Activated B cell treated with CpG ODN at 0.5 μM for 24 hours (primary cell): ENCODE data around the gene RETN. TPM values are rescaled to one million over a fixed set of nuclear protein-coding genes. Genes with fewer than 3 reads are reported as not detected.

ENCODE experiments used
- ATAC-seq: fragments of 200-7000 bp; cut with Tn5 transposase; one replicate; pipeline ENCODE4 v1.10.0; 2021; ENCODE audit warnings: low read depth, mild to moderate bottlenecking, moderate library complexity
- CTCF ChIA-PET: fragments of 350-600 bp; sonication (Branson Sonifier 250); formaldehyde crosslinking; loops from one replicate; lab custom pipeline; 2021; ENCODE audit warnings: antibody characterized with exemption; lab: Charles Lee
- POLR2A ChIA-PET: fragments of 350-600 bp; sonication (Branson Sonifier 250); formaldehyde crosslinking; loops from one replicate; lab custom pipeline; 2021; ENCODE audit warnings: antibody characterized with exemption; lab: Charles Lee
- DNase-seq: peaks from one replicate; pipeline ENCODE4 v3.0.0; 2022
- H3K27ac Mint-ChIP-seq: one replicate; pipeline ENCODE4 v1.8.0; 2020; ENCODE audit warnings: mixed read lengths
- H3K27me3 Mint-ChIP-seq: one replicate; pipeline ENCODE4 v1.8.0; 2021; ENCODE audit warnings: mixed read lengths
- H3K36me3 Mint-ChIP-seq: one replicate; pipeline ENCODE4 v1.8.0; 2021; ENCODE audit warnings: low read depth, mixed read lengths
- H3K4me1 Mint-ChIP-seq: one replicate; pipeline ENCODE4 v1.8.0; 2021; ENCODE audit warnings: mixed read lengths
- H3K4me3 Mint-ChIP-seq: one replicate; pipeline ENCODE4 v1.8.0; 2020; ENCODE audit warnings: mild to moderate bottlenecking, mixed read lengths
- H3K9me3 Mint-ChIP-seq: one replicate; pipeline ENCODE4 v1.8.0; 2020; ENCODE audit warnings: mixed read lengths
- CTCF ChIP-seq: fragments of 200-600 bp; IDR thresholded peaks from one replicate; pipeline ENCODE4 v1.8.0; 2022; ENCODE audit warnings: antibody characterized with exemption, mild to moderate bottlenecking
- intact Hi-C: fragments of 100-400 bp; cut with micrococcal nuclease; formaldehyde crosslinking; loops from one replicate; pipeline ENCODE4 v1.15.1; 2024
- total RNA-seq: library from RNA; stranded (reverse); gene quantifications from 2 replicates; pipeline ENCODE4 v1.2.3, GENCODE V29; 2022

Gene RETN
- total RNA-seq, 1 donor from 2014 or later = not detected

GRCh38 chr19:7623725-7624603 lies 44.9 kb upstream of the RETN start:
- H3K4me3 Mint-ChIP-seq = no peak overlapping the region
- intact Hi-C loops = no loop called here
- no peaks in the 10 kb centered on the region for H3K9me3 Mint-ChIP-seq
- H3K27me3 Mint-ChIP-seq = no peaks in the 10 kb centered on the region
- TF ChIP-seq CTCF = no peak
- no peak overlapping the region for H3K27ac Mint-ChIP-seq
- POLR2A ChIA-PET = interaction anchor here (0.7 kb wide), 1 partner anchor 16 kb away, joined by 10 read pairs; no protein-coding TSS in a partner anchor
- DNase-seq = no peak
- CTCF ChIA-PET = no interaction called here
- peaks cover 16% of the 10 kb centered on the region for H3K4me1 Mint-ChIP-seq
- no peak for ATAC-seq
- H3K36me3 Mint-ChIP-seq = peaks cover 63% of the 10 kb centered on the region

- no peaks in the 10 kb centered on the region for H3K9me3 Mint-ChIP-seq
- H3K27ac Mint-ChIP-seq = no peak overlapping the region
- peaks cover 25% of the 10 kb centered on the region for H3K4me1 Mint-ChIP-seq
- ChIA-PET CTCF (no interaction called here), POLR2A (no interaction called here)
- H3K27me3 Mint-ChIP-seq = no peaks in the 10 kb centered on the region
- no peak for TF ChIP-seq CTCF
- H3K4me3 Mint-ChIP-seq = no peak overlapping the region
- DNase-seq (no peak), ATAC-seq (no peak)
- peaks cover 70% of the 10 kb centered on the region for H3K36me3 Mint-ChIP-seq
- intact Hi-C loops = no loop called here
Observed at GRCh38 chr19:7624810-7625209, 44.0 kb upstream of the RETN start.

- ChIA-PET POLR2A (interaction anchor here (1.4 kb wide), 1 partner anchor 12 kb away, joined by 3 read pairs; no protein-coding TSS in a partner anchor), CTCF (no interaction called here)
- H3K4me1 Mint-ChIP-seq = peaks cover 35% of the 10 kb centered on the region
- ATAC-seq = no peak
- H3K9me3 Mint-ChIP-seq = no peaks in the 10 kb centered on the region
- DNase-seq = no peak
- no peaks in the 10 kb centered on the region for H3K27me3 Mint-ChIP-seq
- peaks cover 63% of the 10 kb centered on the region for H3K36me3 Mint-ChIP-seq
- no peak for TF ChIP-seq CTCF
- intact Hi-C loops = no loop called here
- no peak overlapping the region for H3K27ac Mint-ChIP-seq
- no peak overlapping the region for H3K4me3 Mint-ChIP-seq
Observed at GRCh38 chr19:7625763-7626372, 43.0 kb upstream of the RETN start.

GRCh38 chr19:7627166-7627565 lies 41.7 kb upstream of the RETN start:
- no peak for ATAC-seq
- TF ChIP-seq CTCF = no peak
- Mint-ChIP-seq H3K9me3 (no peaks in the 10 kb centered on the region), H3K27ac (no peak overlapping the region), H3K4me3 (no peak overlapping the region), H3K27me3 (no peaks in the 10 kb centered on the region), H3K4me1 (peaks cover 37% of the 10 kb centered on the region), H3K36me3 (peaks cover 51% of the 10 kb centered on the region)
- intact Hi-C loops = no loop called here
- ChIA-PET CTCF (no interaction called here), POLR2A (interaction anchor here (1.2 to 1.4 kb wide), 2 partner anchors 11 to 293 kb away, joined by 3 to 4 read pairs; partner anchors contain the start of gene SNAPC2)
- DNase-seq = no peak
